OCI-LY3 (cell line): ENCODE data around the gene ELOVL2.

Experiments
- H2AFZ ChIP-seq: fragments of 200-600, 300-600 bp; shearing (Covaris generic); 2 replicates; pipeline ENCODE4 v1.6.0; 2014; ENCODE audit warnings: antibody characterized with exemption, low read depth, low read length
- H3K27ac ChIP-seq: fragments of 200-600, 300-600 bp; sonication (generic); 2 replicates; pipeline ENCODE4 v1.5.1; 2014; ENCODE audit warnings: mild to moderate bottlenecking, low read length, moderate library complexity, mixed read lengths
- H3K27me3 ChIP-seq: fragments of 200-600, 300-600 bp; sonication (generic); 2 replicates; pipeline ENCODE4 v1.6.1; 2014; ENCODE audit warnings: low read depth, low read length, mixed read lengths
- H3K36me3 ChIP-seq: fragments of 200-600, 300-600 bp; sonication (generic); replicated peaks from 2 replicates; pipeline ENCODE3; 2014; ENCODE audit warnings: low read depth, low read length, mixed read lengths
- H3K4me1 ChIP-seq: fragments of 300-600, 200-600 bp; sonication (generic); 2 replicates; pipeline ENCODE4 v1.6.1; 2014; ENCODE audit warnings: low read length, mixed read lengths
- H3K4me2 ChIP-seq: fragments of 200-600, 300-600 bp; sonication (generic); 2 replicates; pipeline ENCODE4 v1.6.1; 2014; ENCODE audit warnings: low read length, mixed read lengths
- H3K4me3 ChIP-seq: fragments of 300-600, 200-600 bp; sonication (generic); 2 replicates; pipeline ENCODE4 v1.5.1; 2014; ENCODE audit warnings: antibody characterized with exemption, mild to moderate bottlenecking, low read length, moderate library complexity
- H3K79me2 ChIP-seq: fragments of 300-600, 200-600 bp; shearing (Covaris generic); 2 replicates; pipeline ENCODE4 v1.6.1; 2014; ENCODE audit warnings: mild to moderate bottlenecking, low read length, mixed read lengths
- H3K9ac ChIP-seq: fragments of 300-600, 200-600 bp; shearing (Covaris generic); 2 replicates; pipeline ENCODE4 v1.6.0; 2014; ENCODE audit warnings: mild to moderate bottlenecking, low read length, moderate library complexity
- H3K9me3 ChIP-seq: fragments of 200-600, 300-600 bp; shearing (Covaris generic); 2 replicates; pipeline ENCODE4 v1.6.1; 2014; ENCODE audit warnings: low read length, mixed read lengths; ENCODE audit not compliant: insufficient read depth
- H4K20me1 ChIP-seq: fragments of 200-600, 300-600 bp; sonication (generic); 2 replicates; pipeline ENCODE4 v1.6.1; 2016; ENCODE audit warnings: low read length, mixed read lengths; ENCODE audit not compliant: insufficient read depth
- EZH2phosphoT487 ChIP-seq: fragments of 200-600 bp; shearing (Covaris generic); IDR thresholded peaks from 2 replicates; pipeline ENCODE4 v1.6.1; 2018; ENCODE audit warnings: antibody characterized with exemption, mixed run types, low read depth
- TF ChIP-seq, protein P1 (sequence below): fragments of 200-600, 300-600 bp; sonication (generic); IDR thresholded peaks from 2 replicates; pipeline ENCODE4 v1.5.1; 2014; ENCODE audit warnings: antibody characterized with exemption, low read length, low read depth

ELOVL2 gene

DNA sequence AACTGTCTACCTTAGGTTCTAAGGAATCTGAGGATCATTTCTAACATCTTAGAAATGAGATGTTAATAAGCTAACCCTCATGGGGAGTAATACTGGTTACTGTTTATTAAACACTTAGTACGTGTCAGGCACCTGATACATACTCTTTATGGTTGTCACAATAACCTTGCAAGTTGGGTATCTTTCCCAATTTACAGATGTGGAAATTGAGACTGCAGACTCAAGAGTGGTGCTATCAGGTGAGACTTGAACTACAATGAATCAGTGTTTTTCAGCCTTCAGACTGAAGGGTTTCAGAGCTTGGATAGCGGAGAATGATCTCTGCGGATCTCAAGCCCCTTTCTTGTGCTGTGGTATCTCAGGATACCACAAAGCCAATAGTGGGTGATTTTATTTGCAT is 27.0 kb downstream of the ELOVL2 start:
- peaks cover 8% of the 10 kb centered on the region for H3K4me1 ChIP-seq
- no peaks in the 10 kb centered on the region for H4K20me1 ChIP-seq
- H3K9me3 ChIP-seq: no peaks in the 10 kb centered on the region
- no peak overlapping the region for H3K27ac ChIP-seq
- no peak overlapping the region for H3K4me3 ChIP-seq
- no peak overlapping the region for H2AFZ ChIP-seq
- H3K27me3 ChIP-seq: 0 out of 2 replicates have a peak, but pooled peaks cover under 1% of the 10 kb centered on the region
- no peak overlapping the region for H3K9ac ChIP-seq
- no peak for TF ChIP-seq EZH2phosphoT487
- TF ChIP-seq, protein P1, sequence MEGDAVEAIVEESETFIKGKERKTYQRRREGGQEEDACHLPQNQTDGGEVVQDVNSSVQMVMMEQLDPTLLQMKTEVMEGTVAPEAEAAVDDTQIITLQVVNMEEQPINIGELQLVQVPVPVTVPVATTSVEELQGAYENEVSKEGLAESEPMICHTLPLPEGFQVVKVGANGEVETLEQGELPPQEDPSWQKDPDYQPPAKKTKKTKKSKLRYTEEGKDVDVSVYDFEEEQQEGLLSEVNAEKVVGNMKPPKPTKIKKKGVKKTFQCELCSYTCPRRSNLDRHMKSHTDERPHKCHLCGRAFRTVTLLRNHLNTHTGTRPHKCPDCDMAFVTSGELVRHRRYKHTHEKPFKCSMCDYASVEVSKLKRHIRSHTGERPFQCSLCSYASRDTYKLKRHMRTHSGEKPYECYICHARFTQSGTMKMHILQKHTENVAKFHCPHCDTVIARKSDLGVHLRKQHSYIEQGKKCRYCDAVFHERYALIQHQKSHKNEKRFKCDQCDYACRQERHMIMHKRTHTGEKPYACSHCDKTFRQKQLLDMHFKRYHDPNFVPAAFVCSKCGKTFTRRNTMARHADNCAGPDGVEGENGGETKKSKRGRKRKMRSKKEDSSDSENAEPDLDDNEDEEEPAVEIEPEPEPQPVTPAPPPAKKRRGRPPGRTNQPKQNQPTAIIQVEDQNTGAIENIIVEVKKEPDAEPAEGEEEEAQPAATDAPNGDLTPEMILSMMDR: no peak
- H3K4me2 ChIP-seq: no peak overlapping the region
- no peaks in the 10 kb centered on the region for H3K79me2 ChIP-seq
- no peaks in the 10 kb centered on the region for H3K36me3 ChIP-seq

DNA sequence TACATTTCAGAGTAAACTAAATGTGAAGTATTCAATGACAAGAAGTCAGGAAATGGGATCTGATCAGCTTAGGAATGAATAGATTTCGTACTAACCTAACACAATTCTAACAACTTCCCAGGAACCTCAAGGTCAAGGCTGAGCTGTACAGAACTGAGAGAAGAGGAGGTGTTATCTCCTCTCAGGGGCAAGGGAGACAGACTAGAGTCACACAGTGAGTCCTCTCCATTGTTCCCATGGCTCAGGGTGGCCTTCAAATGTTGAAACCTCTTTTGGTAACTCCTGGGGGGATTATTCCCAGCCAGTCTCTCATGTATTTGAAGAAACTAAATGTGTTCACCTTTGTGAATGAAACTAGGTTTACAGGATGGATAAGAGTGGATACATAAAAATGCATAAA is 27.7 kb downstream of the ELOVL2 start:
- no peaks in the 10 kb centered on the region for H3K27me3 ChIP-seq
- TF ChIP-seq, protein P1: no peak
- TF ChIP-seq EZH2phosphoT487: no peak
- no peaks in the 10 kb centered on the region for H4K20me1 ChIP-seq
- H3K4me3 ChIP-seq: no peak overlapping the region
- no peaks in the 10 kb centered on the region for H3K79me2 ChIP-seq
- peaks cover 4% of the 10 kb centered on the region for H3K4me1 ChIP-seq
- no peak overlapping the region for H3K27ac ChIP-seq
- H3K9ac ChIP-seq: no peak overlapping the region
- H2AFZ ChIP-seq: no peak overlapping the region
- H3K36me3 ChIP-seq: no peaks in the 10 kb centered on the region
- no peak overlapping the region for H3K4me2 ChIP-seq
- no peaks in the 10 kb centered on the region for H3K9me3 ChIP-seq

DNA sequence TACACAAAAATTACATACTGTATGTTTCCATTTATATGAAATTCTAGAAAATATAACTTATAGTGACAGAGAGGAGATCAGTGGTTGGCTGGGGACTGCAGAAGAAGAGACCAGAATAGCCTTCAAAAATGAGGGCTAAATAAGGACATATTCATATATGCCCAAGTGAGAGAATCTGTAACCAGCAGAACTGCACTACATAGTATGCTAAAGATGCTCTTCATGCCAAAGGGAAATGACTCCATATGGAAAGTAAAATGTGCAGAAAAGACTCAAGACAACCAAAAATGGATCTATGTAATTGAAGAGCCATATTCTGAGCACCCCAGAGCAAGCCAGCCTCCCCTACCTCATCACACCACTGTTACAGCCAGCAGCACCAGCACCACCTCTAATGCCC is 29.0 kb downstream of the ELOVL2 start:
- Histone ChIP-seq H3K4me3 (no peak overlapping the region), H4K20me1 (no peaks in the 10 kb centered on the region), H2AFZ (no peak overlapping the region), H3K4me2 (no peak overlapping the region), H3K79me2 (no peaks in the 10 kb centered on the region), H3K36me3 (no peaks in the 10 kb centered on the region), H3K9me3 (no peaks in the 10 kb centered on the region), H3K4me1 (no peaks in the 10 kb centered on the region), H3K9ac (no peak overlapping the region), H3K27ac (no peak overlapping the region), H3K27me3 (no peaks in the 10 kb centered on the region)
- TF ChIP-seq, protein P1: no peak
- TF ChIP-seq EZH2phosphoT487: no peak

DNA sequence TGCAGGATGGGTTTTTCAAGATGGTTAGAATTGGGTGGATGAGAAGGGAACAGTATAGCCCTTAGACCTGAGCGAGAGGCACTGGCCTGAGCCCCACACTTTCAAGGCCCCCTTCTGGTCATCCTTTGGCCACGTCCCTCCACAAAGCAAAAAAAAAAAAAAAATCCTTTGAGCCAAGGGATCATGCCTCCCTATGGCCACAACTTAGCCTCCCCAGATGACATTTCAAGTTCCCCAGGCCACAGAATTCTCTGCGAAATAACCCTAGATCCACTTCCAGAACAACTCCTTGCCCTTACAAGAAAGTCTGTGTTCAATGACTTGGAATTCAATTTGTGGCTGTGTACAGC is 30.4 kb downstream of the ELOVL2 start:
- no peak overlapping the region for H3K27ac ChIP-seq
- H3K4me3 ChIP-seq: no peak overlapping the region
- no peak overlapping the region for H2AFZ ChIP-seq
- no peaks in the 10 kb centered on the region for H3K36me3 ChIP-seq
- no peak overlapping the region for H3K9ac ChIP-seq
- H3K79me2 ChIP-seq: no peaks in the 10 kb centered on the region
- no peaks in the 10 kb centered on the region for H4K20me1 ChIP-seq
- H3K27me3 ChIP-seq: no peaks in the 10 kb centered on the region
- H3K4me1 ChIP-seq: no peaks in the 10 kb centered on the region
- H3K4me2 ChIP-seq: no peak overlapping the region
- H3K9me3 ChIP-seq: no peaks in the 10 kb centered on the region
- TF ChIP-seq, protein P1: no peak
- no peak for TF ChIP-seq EZH2phosphoT487
